GM12878 (cell line): ENCODE data around the gene OSBPL10. TPM values are rescaled to one million over a fixed set of nuclear protein-coding genes. Genes with fewer than 3 reads are reported as not detected.

ENCODE experiments used
- ATAC-seq: fragments of 200-7000 bp; cut with Tn5 transposase; 3 replicates; pipeline ENCODE4 v1.9.1; 2020; ENCODE audit warnings: mild to moderate bottlenecking, moderate library complexity
- BruUV-seq: library from RNA; stranded (reverse); fragments of 400-500 nt; replicated peaks from 2 replicates; lab custom pipeline; 2021; lab: Mats Ljungman, UMichigan
- CTCF ChIA-PET: fragments of 300-600 bp; sonication (Branson Sonifier 250); formaldehyde crosslinking; extraction: SDS; loops from one replicate; lab custom pipeline; 2021; ENCODE audit warnings: inconsistent platforms; lab: Yijun Ruan, JAX
- POLR2A ChIA-PET: fragments of 350-600 bp; formaldehyde crosslinking; extraction: SDS; loops from one replicate; lab custom pipeline; 2021; ENCODE audit warnings: inconsistent platforms; lab: Charles Lee
- RAD21 ChIA-PET: fragments of 300-600 bp; sonication (Branson Sonifier 250); formaldehyde crosslinking; loops from one replicate; lab custom pipeline; 2023; ENCODE audit warnings: antibody characterized with exemption; ENCODE audit not compliant: unreplicated experiment; lab: Charles Lee
- SMC1A ChIA-PET: fragments of 300-600 bp; sonication (Branson Sonifier 250); formaldehyde crosslinking; loops from one replicate; lab custom pipeline; 2023; ENCODE audit not compliant: unreplicated experiment, uncharacterized antibody; lab: Charles Lee
- DNase-seq: peaks from one replicate; pipeline ENCODE4 v3.0.0-alpha.2; 2011; ENCODE audit warnings: low read depth, low spot score
- FAIRE-seq: peaks from 3 replicates; lab custom pipeline; 2011; peaks lifted over from hg19 to GRCh38; lab: Jason Lieb, UNC
- H2AFZ ChIP-seq: 2 replicates; pipeline ENCODE4 v1.6.0; 2011; ENCODE audit warnings: low read depth, low read length, control low read depth; ENCODE audit not compliant: control insufficient read depth
- H3K27ac ChIP-seq: 2 replicates; pipeline ENCODE4 v1.5.1; 2011; ENCODE audit warnings: control low read depth; ENCODE audit not compliant: control insufficient read depth, insufficient read depth
- H3K27me3 ChIP-seq, 2 experiments: replicated peaks in 1 of 2; 2 replicates each; pipeline versions ENCODE4 v1.6.0 to v1.6.1; 2011; ENCODE audit warnings: low read length in 1 of 2; ENCODE audit not compliant: control insufficient read depth in 2 of 2, insufficient read depth in 2 of 2
- H3K36me3 ChIP-seq, 2 experiments: 2 replicates each; pipeline ENCODE4 v1.5.1; 2011; ENCODE audit warnings: low read length in 1 of 2; ENCODE audit not compliant: control insufficient read depth in 2 of 2, insufficient read depth in 2 of 2
- H3K4me1 ChIP-seq: 2 replicates; pipeline ENCODE4 v1.6.1; 2011; ENCODE audit warnings: mild to moderate bottlenecking, low read length, moderate library complexity, mixed read lengths; ENCODE audit not compliant: control insufficient read depth, insufficient read depth
- H3K4me2 ChIP-seq: 2 replicates; pipeline ENCODE4 v1.6.0; 2011; ENCODE audit warnings: control low read depth; ENCODE audit not compliant: control insufficient read depth, insufficient read depth
- H3K4me3 ChIP-seq: fragments of 200-600 bp; sonication (generic); 2 replicates; pipeline ENCODE4 v1.5.1; 2016
- H3K79me2 ChIP-seq: 2 replicates; pipeline ENCODE4 v1.6.0; 2011; ENCODE audit warnings: low read length; ENCODE audit not compliant: control insufficient read depth, insufficient read depth
- H3K9ac ChIP-seq: 2 replicates; pipeline ENCODE4 v1.8.0; 2011; ENCODE audit warnings: low read length, control low read depth, mixed read lengths; ENCODE audit not compliant: control insufficient read depth, insufficient read depth
- H3K9me3 ChIP-seq: replicated peaks from 3 replicates; pipeline ENCODE4 v1.5.1; 2011; ENCODE audit warnings: mild to moderate bottlenecking, low read length; ENCODE audit not compliant: control insufficient read depth, insufficient read depth
- H4K20me1 ChIP-seq: 2 replicates; pipeline ENCODE4 v1.6.0; 2011; ENCODE audit not compliant: control insufficient read depth, insufficient read depth
- IRF4 ChIP-seq: IDR thresholded peaks from 2 replicates; pipeline ENCODE4 v1.6.1; 2011; ENCODE audit warnings: low read depth, low read length
- NFIC ChIP-seq: IDR thresholded peaks from 2 replicates; pipeline ENCODE4 v1.6.1; 2012; ENCODE audit warnings: low read depth, mild to moderate bottlenecking, inconsistent platforms, low read length, moderate library complexity
- PRDM15 ChIP-seq: fragments of 450-650 bp; formaldehyde crosslinking; IDR thresholded peaks from 2 replicates; pipeline ENCODE4 v1.4.0; 2020; ENCODE audit warnings: mild to moderate bottlenecking, moderate library complexity
- SUZ12 ChIP-seq: fragments of 200-600 bp; sonication (generic); IDR thresholded peaks from one replicate; pipeline ENCODE4 v1.6.1; 2018; ENCODE audit warnings: antibody characterized with exemption, mild to moderate bottlenecking; ENCODE audit not compliant: unreplicated experiment
- WGBS: methylation state at CpG from one replicate; pipeline ENCODE4 v1.1.6; 2016; ENCODE audit warnings: low lambda C conversion rate; ENCODE audit not compliant: insufficient replicate concordance, insufficient coverage; ENCODE audit errors: missing lambda C conversion rate; 5-methylcytosine and 5-hydroxymethylcytosine counted together
- in situ Hi-C: fragments of 300-500 bp; cut with MboI; formaldehyde crosslinking; loops from 9 replicates; pipeline ENCODE4 v1.14.3; 2018; ENCODE audit warnings: mixed read lengths
- intact Hi-C: fragments of 100-400 bp; cut with micrococcal nuclease; formaldehyde crosslinking; loops from one replicate; pipeline ENCODE4 v1.14.2; 2022; ENCODE audit not compliant: unreplicated experiment
- polyA plus RNA-seq, 11 experiments: library from polyadenylated mRNA; depleted of rRNA in 4 of 11; unstranded in 6 of 11; stranded (reverse) in 5 of 11; fragments of >200 nt; fragmentation: Nextera tagmentation in 4 of 11; fragmentation: Illumina TruSeq in 1 of 11; extraction: Ambion mirVana in 4 of 11; extraction: Trizol in 1 of 11; gene quantifications; 1 replicate in 1 of 11; 2 replicates in 10 of 11; pipeline versions ENCODE4 v1.2.1 to v1.2.3, GENCODE V29; 2011 to 2016; ENCODE audit warnings: inconsistent platforms in 2 of 11, missing spikeins in 2 of 11, low read depth in 1 of 11
- total RNA-seq, 4 experiments: library from RNA; depleted of rRNA in 3 of 4; stranded (reverse); fragments of >200 nt in 3 of 4; fragmentation: Illumina TruSeq in 1 of 4; extraction: Trizol in 1 of 4; gene quantifications; 2 replicates each; pipeline versions ENCODE4 v1.2.1 to v1.2.3, GENCODE V29; 2013 to 2021
- TF ChIP-seq, protein P1 (sequence below): fragments of 450-650 bp; IDR thresholded peaks from 2 replicates; pipeline ENCODE4 v1.6.1; 2017; ENCODE audit warnings: mild to moderate bottlenecking, moderate library complexity

OSBPL10 gene
- total and polyA plus RNA-seq, 10 of the 15 experiments (the other 5 are each of a cell fraction or from before 2014, with no cell fraction given): 0.03 to 0.25 (median 0.09) TPM; not detected in 5

GRCh38 chr3:31937225-31937624, 43.8 kb downstream of the OSBPL10 start:
- FAIRE-seq (no peak), ATAC-seq (no peak), DNase-seq (no peak)
- intact Hi-C loops: no loop called here
- Histone ChIP-seq H4K20me1 (no peaks in the 10 kb centered on the region), H3K9ac (no peak overlapping the region), H3K4me3 (no peak overlapping the region), H3K4me1 (no peaks in the 10 kb centered on the region), H3K36me3 (no peaks in the 10 kb centered on the region), H3K4me2 (no peak overlapping the region), H3K27ac (no peak overlapping the region), H3K79me2 (no peaks in the 10 kb centered on the region), H3K27me3 (peaks cover 0 to 3% of the 10 kb centered on the region in 2 experiments; a peak in 1 of 4 replicates), H3K9me3 (no peaks in the 10 kb centered on the region), H2AFZ (no peak overlapping the region)
- CTCF ChIA-PET: no interaction called here
- no peak for TF ChIP-seq NFIC
- in situ Hi-C loops: no loop called here
- POLR2A ChIA-PET: interaction anchor here (0.6 kb wide), 1 partner anchor 698 kb away, joined by 3 read pairs; no protein-coding TSS in a partner anchor
- SMC1A ChIA-PET: no interaction called here
- 65% methylated on average over 4 of the region's 4 CpGs for WGBS
- RAD21 ChIA-PET: no interaction called here
- no TSS peak for BruUV-seq

DNA sequence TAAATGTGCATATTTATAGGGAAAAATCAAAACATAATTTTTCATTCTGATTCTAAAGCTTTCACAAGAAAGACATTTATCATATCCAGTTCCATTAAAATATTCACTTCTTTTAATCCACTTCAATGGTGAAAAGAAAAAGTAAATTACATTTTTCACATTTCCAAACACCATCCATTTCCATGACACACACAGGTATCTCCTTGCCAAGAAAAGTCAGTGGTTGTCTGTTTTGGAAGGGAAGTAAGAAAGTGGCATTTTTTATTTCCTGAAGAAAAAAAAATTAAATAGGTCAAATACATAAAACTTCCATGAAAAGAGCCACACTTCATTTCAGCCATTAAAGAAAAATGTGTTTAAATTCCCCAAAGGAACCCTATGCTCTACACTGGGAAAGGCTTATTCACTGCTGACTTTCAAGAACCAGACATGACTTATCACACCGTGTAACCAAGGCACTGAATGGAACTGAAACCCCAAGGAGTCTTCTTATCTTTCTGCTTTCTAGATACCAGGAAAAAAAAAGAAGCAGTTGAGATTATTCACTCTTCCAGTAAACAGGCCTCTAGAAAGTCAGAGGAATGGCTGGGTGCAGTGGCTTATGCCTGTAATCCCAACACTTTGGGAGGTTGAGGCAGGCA, 44.5 kb downstream of the OSBPL10 start:
- Histone ChIP-seq H3K36me3 (no peaks in the 10 kb centered on the region), H4K20me1 (no peaks in the 10 kb centered on the region), H3K27ac (no peak overlapping the region), H3K4me1 (no peaks in the 10 kb centered on the region), H3K9me3 (no peaks in the 10 kb centered on the region), H3K9ac (no peak overlapping the region), H3K4me3 (no peak overlapping the region), H3K79me2 (no peaks in the 10 kb centered on the region), H3K27me3 (peaks cover 0 to 3% of the 10 kb centered on the region in 2 experiments; a peak in 1 of 4 replicates), H3K4me2 (no peak overlapping the region), H2AFZ (no peak overlapping the region)
- intact Hi-C loops: no loop called here
- WGBS: 7% methylated on average over 1 of the region's 1 CpG
- POLR2A ChIA-PET: interaction anchor here (0.6 kb wide), 1 partner anchor 699 kb away, joined by 3 read pairs; no protein-coding TSS in a partner anchor
- no TSS peak for BruUV-seq
- FAIRE-seq: no peak
- in situ Hi-C loops: no loop called here
- DNase-seq: no peak
- CTCF ChIA-PET: no interaction called here
- ATAC-seq: no peak
- RAD21 ChIA-PET: no interaction called here
- SMC1A ChIA-PET: no interaction called here
- TF ChIP-seq PRDM15 (CRISPR knock-in tag) (no peak), SUZ12 (no peak), IRF4 (no peak)
- TF ChIP-seq, protein P1, sequence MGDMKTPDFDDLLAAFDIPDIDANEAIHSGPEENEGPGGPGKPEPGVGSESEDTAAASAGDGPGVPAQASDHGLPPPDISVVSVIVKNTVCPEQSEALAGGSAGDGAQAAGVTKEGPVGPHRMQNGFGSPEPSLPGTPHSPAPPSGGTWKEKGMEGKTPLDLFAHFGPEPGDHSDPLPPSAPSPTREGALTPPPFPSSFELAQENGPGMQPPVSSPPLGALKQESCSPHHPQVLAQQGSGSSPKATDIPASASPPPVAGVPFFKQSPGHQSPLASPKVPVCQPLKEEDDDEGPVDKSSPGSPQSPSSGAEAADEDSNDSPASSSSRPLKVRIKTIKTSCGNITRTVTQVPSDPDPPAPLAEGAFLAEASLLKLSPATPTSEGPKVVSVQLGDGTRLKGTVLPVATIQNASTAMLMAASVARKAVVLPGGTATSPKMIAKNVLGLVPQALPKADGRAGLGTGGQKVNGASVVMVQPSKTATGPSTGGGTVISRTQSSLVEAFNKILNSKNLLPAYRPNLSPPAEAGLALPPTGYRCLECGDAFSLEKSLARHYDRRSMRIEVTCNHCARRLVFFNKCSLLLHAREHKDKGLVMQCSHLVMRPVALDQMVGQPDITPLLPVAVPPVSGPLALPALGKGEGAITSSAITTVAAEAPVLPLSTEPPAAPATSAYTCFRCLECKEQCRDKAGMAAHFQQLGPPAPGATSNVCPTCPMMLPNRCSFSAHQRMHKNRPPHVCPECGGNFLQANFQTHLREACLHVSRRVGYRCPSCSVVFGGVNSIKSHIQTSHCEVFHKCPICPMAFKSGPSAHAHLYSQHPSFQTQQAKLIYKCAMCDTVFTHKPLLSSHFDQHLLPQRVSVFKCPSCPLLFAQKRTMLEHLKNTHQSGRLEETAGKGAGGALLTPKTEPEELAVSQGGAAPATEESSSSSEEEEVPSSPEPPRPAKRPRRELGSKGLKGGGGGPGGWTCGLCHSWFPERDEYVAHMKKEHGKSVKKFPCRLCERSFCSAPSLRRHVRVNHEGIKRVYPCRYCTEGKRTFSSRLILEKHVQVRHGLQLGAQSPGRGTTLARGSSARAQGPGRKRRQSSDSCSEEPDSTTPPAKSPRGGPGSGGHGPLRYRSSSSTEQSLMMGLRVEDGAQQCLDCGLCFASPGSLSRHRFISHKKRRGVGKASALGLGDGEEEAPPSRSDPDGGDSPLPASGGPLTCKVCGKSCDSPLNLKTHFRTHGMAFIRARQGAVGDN: no peak
